Heart left ventricle (tissue), 16 donors: ENCODE measurements around the gene BRWD1. TPM values are rescaled to one million over a fixed set of nuclear protein-coding genes. Genes with fewer than 3 reads are reported as not detected.

ENCODE experiments used
- ATAC-seq, 4 donors: fragments of 200-7000 bp; cut with Tn5 transposase; one replicate each; pipeline ENCODE4 v1.9.1; 2020 to 2022; ENCODE audit warnings: moderate library complexity in 4 of 4, mild to moderate bottlenecking in 3 of 4, moderate number of reproducible peaks in 1 of 4
- DNase-seq, 5 donors: peaks; one replicate each; pipeline ENCODE4 v3.0.0-alpha.2; 2020
- H3K27ac ChIP-seq, 12 donors: fragments of 200-600 bp; sonication (generic) in 4 of 12; one replicate each; pipeline versions ENCODE4 v1.5.0 to v1.8.0; 2016 to 2022; ENCODE audit warnings: mild to moderate bottlenecking in 2 of 12
- H3K27me3 ChIP-seq, 9 donors: fragments of 200-600 bp; sonication (generic) in 2 of 9; one replicate each; pipeline versions ENCODE4 v1.5.1 to v1.8.0; 2016 to 2022; ENCODE audit warnings: mild to moderate bottlenecking in 3 of 9
- H3K36me3 ChIP-seq, 9 donors: fragments of 200-600 bp; sonication (generic) in 2 of 9; one replicate each; pipeline versions ENCODE4 v1.5.0 to v1.8.0; 2018 to 2022; ENCODE audit warnings: mild to moderate bottlenecking in 2 of 9
- H3K4me1 ChIP-seq, 12 donors: fragments of 200-600 bp; sonication (generic) in 4 of 12; one replicate each; pipeline versions ENCODE4 v1.5.0 to v1.8.0; 2016 to 2022; ENCODE audit warnings: mild to moderate bottlenecking in 3 of 12
- H3K4me3 ChIP-seq, 12 donors: fragments of 200-600 bp; sonication (generic) in 4 of 12; one replicate each; pipeline versions ENCODE4 v1.5.0 to v1.8.0; 2017 to 2022; ENCODE audit warnings: mild to moderate bottlenecking in 9 of 12, moderate library complexity in 4 of 12
- H3K9me3 ChIP-seq, 12 donors: fragments of 200-600 bp; sonication (generic) in 4 of 12; one replicate each; pipeline versions ENCODE4 v1.5.0 to v1.8.0; 2016 to 2022; ENCODE audit warnings: mild to moderate bottlenecking in 1 of 12
- CTCF ChIP-seq, 12 donors: fragments of 200-600 bp; sonication (generic) in 4 of 12; IDR thresholded peaks; one replicate each; pipeline versions ENCODE4 v1.5.0 to v1.8.0; 2018 to 2022; ENCODE audit warnings: antibody characterized with exemption in 12 of 12, mild to moderate bottlenecking in 5 of 12
- POLR2A ChIP-seq, 2 donors: fragments of 450-650 bp; IDR thresholded peaks; one replicate each; pipeline ENCODE4 v1.6.1; 2017; ENCODE audit warnings: antibody characterized with exemption in 2 of 2, mild to moderate bottlenecking in 2 of 2, moderate library complexity in 2 of 2
- WGBS, 4 donors: extraction: QIAGEN DNeasy Blood & Tissue Kit in 2 of 4; methylation state at CpG; one replicate each; pipeline versions ENCODE4 v1.1.5 to v1.1.7; 2013 to 2018; 5-methylcytosine and 5-hydroxymethylcytosine counted together
- intact Hi-C, 10 donors: fragments of 100-400 bp; cut with DNase I; formaldehyde crosslinking; loops; one replicate each; pipeline versions ENCODE4 v1.11.1 to v1.14.2; 2022
- polyA plus RNA-seq, 2 donors: library from polyadenylated mRNA; stranded (reverse); fragments of 200-250 nt; gene quantifications; one replicate each; pipeline ENCODE4 v1.2.3, GENCODE V29; 2013
- total RNA-seq, 9 donors: library from RNA; depleted of rRNA in 2 of 9; stranded (reverse); fragments of >200 nt in 2 of 9; fragmentation: NEBNext Ultra II Directional in 3 of 9; extraction: Animal tissue kit (Norgen Biotek cat#: 25700) in 3 of 9; gene quantifications; one replicate each; pipeline versions ENCODE4 v1.1.0 to v1.2.4, GENCODE V29; 2016 to 2023
- donor health status: ischemic (EF 13 %, LVEDD 7.1; RV severe dilation, severe dysfunction).
- donor health status: healthy with polysubstance abuse.
- donor health status: DM: no; HTN: yes; CAD: no.
- donor health status: DM: no; HTN: no; CAD: no.
- donor health status: ischemic (EF 25% LVEDD 6.9; RV normal size, moderate dysfunction).
- donor health status: ischemic (EF 25% LVEDD 5.7; RV mildly dilated, moderate dysfunction).
- donor health status: healthy.
- donor health status: DM: yes; HTN: yes; CAD: no.
- donor health status: ischemic (EF 35%, LVEDD 5.7; RV mildly dilated, moderate dysfunction).
- donor health status: nonischemic (EF 11% LVEDD 7.7; RV severe dilation, severe dysfunction).
- donor health status: DM: yes; HTN: yes; CAD: no.
- donor health status: PGD.
- donor health status: ischemic (EF 29% LVEDD 5.4; RV normal size, mild dysfunction).
- donor health status: nonischemic (EF 23%, LVEDD 6.1; RV moderate dilation, normal function).

The BRWD1 gene
- total and polyA plus RNA-seq, 11 donors, result 9.7 to 44.5 (median 32.0) TPM

GRCh38 chr21:39209334-39209688, 104.1 kb downstream of the BRWD1 start:
- Histone ChIP-seq H3K27me3 (no peaks in the 10 kb centered on the region), H3K4me1 (no peaks in the 10 kb centered on the region), H3K36me3 (peaks cover 4 to 100% (median 92%) of the 10 kb centered on the region in 9 donors), H3K4me3 (no peak overlapping the region), H3K27ac (no peak overlapping the region), H3K9me3 (no peaks in the 10 kb centered on the region)
- 87 to 92% (median 89%) methylated on average over 2 of the region's 2 CpGs for WGBS, 4 donors
- ATAC-seq, result no peak
- TF ChIP-seq POLR2A (IDR thresholded peaks at IDR 0.05) (no peak), CTCF (IDR thresholded peaks at IDR 0.05) (no peak)
- DNase-seq, result no peak
- intact Hi-C loops, result loop anchor here in 1 of 10 donors (10.0 kb wide), 1 partner anchor 85 kb away; no protein-coding TSS in a partner anchor

GRCh38 chr21:39208624-39209333, 104.7 kb downstream of the BRWD1 start:
- Histone ChIP-seq H3K27me3 (no peaks in the 10 kb centered on the region), H3K36me3 (peaks cover 4 to 99% (median 91%) of the 10 kb centered on the region in 9 donors), H3K4me3 (no peak overlapping the region), H3K4me1 (no peaks in the 10 kb centered on the region), H3K9me3 (no peaks in the 10 kb centered on the region), H3K27ac (no peak overlapping the region)
- ATAC-seq (no peak), DNase-seq (no peak)
- TF ChIP-seq POLR2A (IDR thresholded peaks at IDR 0.05) (no peak), CTCF (IDR thresholded peaks at IDR 0.05) (no peak)
- 91 to 94% (median 92%) methylated on average over 6 of the region's 6 CpGs for WGBS, 4 donors
- intact Hi-C loops, result loop anchor here in 1 of 10 donors (10.0 kb wide), 1 partner anchor 86 kb away; no protein-coding TSS in a partner anchor

- no peak for ATAC-seq
- intact Hi-C loops, result loop anchor here in 1 of 10 donors (10.0 kb wide), 1 partner anchor 91 kb away; no protein-coding TSS in a partner anchor
- TF ChIP-seq POLR2A (IDR thresholded peaks at IDR 0.05) (no peak), CTCF (IDR thresholded peaks at IDR 0.05) (peak in 2 of 12 donors; percentile 21 to 27)
Observed at GRCh38 chr21:39204134-39204533, 109.3 kb downstream of the BRWD1 start.

GRCh38 chr21:39198800-39199199, 114.6 kb downstream of the BRWD1 start:
- Histone ChIP-seq H3K36me3 (peaks cover 2 to 100% (median 93%) of the 10 kb centered on the region in 9 donors), H3K27ac (no peak overlapping the region), H3K27me3 (no peaks in the 10 kb centered on the region), H3K4me1 (peaks cover 0 to 15% (median 0%) of the 10 kb centered on the region in 12 donors), H3K4me3 (no peak overlapping the region), H3K9me3 (no peaks in the 10 kb centered on the region)
- no peak for TF ChIP-seq CTCF (IDR thresholded peaks at IDR 0.05)
- no peak for TF ChIP-seq POLR2A (IDR thresholded peaks at IDR 0.05)
- 73 to 77% (median 77%) methylated on average over 2 of the region's 2 CpGs for WGBS, 4 donors
- intact Hi-C loops, result no loop called here
- ATAC-seq (no peak), DNase-seq (no peak)

More at GRCh38 chr21:39204134-39204533, 109.3 kb downstream of the BRWD1 start:
- peaks cover 7 to 99% (median 87%) of the 10 kb centered on the region in 9 donors for H3K36me3 ChIP-seq
- no peaks in the 10 kb centered on the region for H3K9me3 ChIP-seq
- WGBS, 4 donors, result 68 to 82% (median 78%) methylated on average over 1 of the region's 1 CpG
- DNase-seq, result no peak
- H3K4me3 ChIP-seq, result no peak overlapping the region
- H3K4me1 ChIP-seq, result no peaks in the 10 kb centered on the region
- no peak overlapping the region for H3K27ac ChIP-seq
- H3K27me3 ChIP-seq, result no peaks in the 10 kb centered on the region
